HepG2 (cell line): ENCODE results near the gene NSMCE3. TPM values are rescaled to one million over a fixed set of nuclear protein-coding genes. Genes with fewer than 3 reads are reported as not detected.
A peak's percentile ranks its signal among the peaks of the same experiment; 100 is the strongest.

Experiments used
- CEBPB ChIP-seq: IDR thresholded peaks from 2 replicates; pipeline ENCODE4 v1.6.1; 2011; ENCODE audit warnings: low read depth, low read length, improper control_type of control experiment, borderline replicate concordance
- CEBPG ChIP-seq: IDR thresholded peaks from 2 replicates; pipeline ENCODE4 v1.6.1; 2016
- CHD4 ChIP-seq: fragments of 200-600 bp; sonication (generic); IDR thresholded peaks from 2 replicates; pipeline ENCODE4 v1.7.0; 2017; ENCODE audit warnings: mild to moderate bottlenecking, low read length, borderline replicate concordance
- DMAP1 ChIP-seq: IDR thresholded peaks from 2 replicates; pipeline ENCODE4 v1.6.1; 2016
- GZF1 ChIP-seq: sonication (generic); formaldehyde crosslinking; IDR thresholded peaks from 2 replicates; pipeline ENCODE4 v1.5.1; 2020; ENCODE audit warnings: mild to moderate bottlenecking, missing genetic modification reagents
- HOXA5 ChIP-seq: sonication (generic); formaldehyde crosslinking; IDR thresholded peaks from 2 replicates; pipeline ENCODE4 v1.4.0; 2020; ENCODE audit warnings: missing genetic modification reagents
- IKZF4 ChIP-seq: sonication (generic); formaldehyde crosslinking; IDR thresholded peaks from 2 replicates; pipeline ENCODE4 v1.5.1; 2020; ENCODE audit warnings: borderline replicate concordance, mild to moderate bottlenecking, low read depth, missing genetic modification reagents; ENCODE audit errors: not compliant biosample characterization
- JARID2 ChIP-seq: sonication (generic); formaldehyde crosslinking; IDR thresholded peaks from 2 replicates; pipeline ENCODE4 v1.8.1; 2023; ENCODE audit warnings: missing genetic modification reagents, inconsistent platforms; ENCODE audit not compliant: insufficient replicate concordance
- KAT8 ChIP-seq: IDR thresholded peaks from 2 replicates; pipeline ENCODE4 v1.6.1; 2016; ENCODE audit warnings: missing genetic modification reagents, missing compliant biosample characterization
- NFKB2 ChIP-seq: sonication (generic); formaldehyde crosslinking; IDR thresholded peaks from 2 replicates; pipeline ENCODE4 v1.4.0; 2020; ENCODE audit warnings: missing genetic modification reagents, borderline replicate concordance
- NFYC ChIP-seq: IDR thresholded peaks from 2 replicates; pipeline ENCODE4 v1.6.1; 2016; ENCODE audit warnings: missing genetic modification reagents, missing compliant biosample characterization
- TAF1 ChIP-seq: sonication (generic); formaldehyde crosslinking; IDR thresholded peaks from 2 replicates; pipeline ENCODE4 v1.4.0; 2020; ENCODE audit warnings: missing genetic modification reagents
- UBTF ChIP-seq: sonication (generic); formaldehyde crosslinking; IDR thresholded peaks from 2 replicates; pipeline ENCODE4 v1.4.0; 2020; ENCODE audit warnings: mild to moderate bottlenecking, missing genetic modification reagents
- YY1 ChIP-seq: IDR thresholded peaks from 2 replicates; pipeline ENCODE4 v1.6.1; 2011; ENCODE audit warnings: low read length, low read depth, moderate library complexity, mild to moderate bottlenecking; ENCODE audit not compliant: insufficient read depth, insufficient replicate concordance
- ZFP90 ChIP-seq: sonication (generic); formaldehyde crosslinking; IDR thresholded peaks from 2 replicates; pipeline ENCODE4 v1.8.0; 2022; ENCODE audit warnings: missing genetic modification reagents, mild to moderate bottlenecking, inconsistent platforms, borderline replicate concordance
- ZNF136 ChIP-seq: sonication (generic); formaldehyde crosslinking; IDR thresholded peaks from 2 replicates; pipeline ENCODE4 v1.8.1; 2022; ENCODE audit warnings: low read depth, mild to moderate bottlenecking, moderate library complexity, missing genetic modification reagents
- ZNF333 ChIP-seq: sonication (generic); formaldehyde crosslinking; IDR thresholded peaks from 2 replicates; pipeline ENCODE4 v1.4.0; 2020; ENCODE audit warnings: mild to moderate bottlenecking, missing genetic modification reagents, borderline replicate concordance
- ZNF484 ChIP-seq: sonication (generic); formaldehyde crosslinking; IDR thresholded peaks from 2 replicates; pipeline ENCODE4 v1.5.1; 2020; ENCODE audit warnings: mild to moderate bottlenecking, low read depth, missing genetic modification reagents, borderline replicate concordance
- ZNF580 ChIP-seq: IDR thresholded peaks from 2 replicates; pipeline ENCODE4 v1.6.1; 2016; ENCODE audit warnings: low read depth, borderline replicate concordance
- ZNF674 ChIP-seq: sonication (generic); formaldehyde crosslinking; IDR thresholded peaks from 2 replicates; pipeline ENCODE4 v1.5.0; 2020; ENCODE audit warnings: low read depth, mild to moderate bottlenecking, missing genetic modification reagents
- ZNF720 ChIP-seq: sonication (generic); formaldehyde crosslinking; IDR thresholded peaks from 2 replicates; pipeline ENCODE4 v1.4.0; 2020; ENCODE audit warnings: missing genetic modification reagents
- polyA plus RNA-seq, 8 experiments: library from polyadenylated mRNA; depleted of rRNA in 3 of 8; stranded (reverse) in 7 of 8; unstranded in 1 of 8; fragments of >200 nt; fragmentation: Illumina TruSeq in 4 of 8; extraction: Trizol in 4 of 8; gene quantifications; 2 replicates each; pipeline versions ENCODE4 v1.2.1 to v1.2.3, GENCODE V29; 2011 to 2016; ENCODE audit warnings: low read depth in 4 of 8, missing spikeins in 1 of 8, mixed read lengths in 1 of 8; ENCODE audit not compliant: insufficient read depth in 1 of 8
- total RNA-seq, 5 experiments: library from RNA; depleted of rRNA; stranded (reverse); fragments of >200 nt; fragmentation: Illumina TruSeq; extraction: Trizol; gene quantifications; 2 replicates each; pipeline ENCODE4 v1.2.3, GENCODE V29; 2016; ENCODE audit warnings: low read depth in 1 of 5
- TF ChIP-seq, protein P1 (sequence below): sonication (generic); formaldehyde crosslinking; IDR thresholded peaks from 2 replicates; pipeline ENCODE4 v1.5.1; 2020; ENCODE audit warnings: mild to moderate bottlenecking, missing genetic modification reagents, moderate library complexity
- TF ChIP-seq, protein P2 (sequence below): sonication (generic); formaldehyde crosslinking; IDR thresholded peaks from 2 replicates; pipeline ENCODE4 v1.5.1; 2020; ENCODE audit warnings: mild to moderate bottlenecking, missing genetic modification reagents

The NSMCE3 gene
- total and polyA plus RNA-seq, 2 of the 13 experiments (the other 11 are each of a cell fraction or from before 2014, with no cell fraction given), result 3.0 to 3.7 TPM

- TF ChIP-seq IKZF4 (peak; percentile 64), ZNF580 (CRISPR knock-in tag) (no peak), ZNF674 (CRISPR knock-in tag) (no peak), HOXA5 (CRISPR knock-in tag) (0 out of 2 replicates have a peak, but pooled peaks have one; percentile 48), GZF1 (CRISPR knock-in tag) (no peak), UBTF (CRISPR knock-in tag) (peak; percentile 69), TAF1 (peak; percentile 73; the same call in 1 of the 2 replicates), ZNF484 (CRISPR knock-in tag) (no peak), YY1 (peak; percentile 37), JARID2 (no peak), KAT8 (CRISPR knock-in tag) (peak; percentile 79), ZNF720 (no peak), ZNF136 (CRISPR knock-in tag) (peak; percentile 35; the same call in 1 of the 2 replicates), NFYC (no peak), NFKB2 (CRISPR knock-in tag) (peak; percentile 70; the same call in 1 of the 2 replicates), CHD4 (no peak), ZFP90 (0 out of 2 replicates have a peak, but pooled peaks have one; percentile 21), CEBPG (CRISPR knock-in tag) (peak; percentile 72), CEBPB (peak; percentile 72; the same call in 1 of the 2 replicates), DMAP1 (CRISPR knock-in tag) (0 out of 2 replicates have a peak, but pooled peaks have one; percentile 21), ZNF333 (CRISPR knock-in tag) (no peak)
- TF ChIP-seq, protein P1, sequence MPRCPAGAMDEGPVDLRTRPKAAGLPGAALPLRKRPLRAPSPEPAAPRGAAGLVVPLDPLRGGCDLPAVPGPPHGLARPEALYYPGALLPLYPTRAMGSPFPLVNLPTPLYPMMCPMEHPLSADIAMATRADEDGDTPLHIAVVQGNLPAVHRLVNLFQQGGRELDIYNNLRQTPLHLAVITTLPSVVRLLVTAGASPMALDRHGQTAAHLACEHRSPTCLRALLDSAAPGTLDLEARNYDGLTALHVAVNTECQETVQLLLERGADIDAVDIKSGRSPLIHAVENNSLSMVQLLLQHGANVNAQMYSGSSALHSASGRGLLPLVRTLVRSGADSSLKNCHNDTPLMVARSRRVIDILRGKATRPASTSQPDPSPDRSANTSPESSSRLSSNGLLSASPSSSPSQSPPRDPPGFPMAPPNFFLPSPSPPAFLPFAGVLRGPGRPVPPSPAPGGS (CRISPR knock-in tag), result peak; percentile 81
- TF ChIP-seq, protein P2, sequence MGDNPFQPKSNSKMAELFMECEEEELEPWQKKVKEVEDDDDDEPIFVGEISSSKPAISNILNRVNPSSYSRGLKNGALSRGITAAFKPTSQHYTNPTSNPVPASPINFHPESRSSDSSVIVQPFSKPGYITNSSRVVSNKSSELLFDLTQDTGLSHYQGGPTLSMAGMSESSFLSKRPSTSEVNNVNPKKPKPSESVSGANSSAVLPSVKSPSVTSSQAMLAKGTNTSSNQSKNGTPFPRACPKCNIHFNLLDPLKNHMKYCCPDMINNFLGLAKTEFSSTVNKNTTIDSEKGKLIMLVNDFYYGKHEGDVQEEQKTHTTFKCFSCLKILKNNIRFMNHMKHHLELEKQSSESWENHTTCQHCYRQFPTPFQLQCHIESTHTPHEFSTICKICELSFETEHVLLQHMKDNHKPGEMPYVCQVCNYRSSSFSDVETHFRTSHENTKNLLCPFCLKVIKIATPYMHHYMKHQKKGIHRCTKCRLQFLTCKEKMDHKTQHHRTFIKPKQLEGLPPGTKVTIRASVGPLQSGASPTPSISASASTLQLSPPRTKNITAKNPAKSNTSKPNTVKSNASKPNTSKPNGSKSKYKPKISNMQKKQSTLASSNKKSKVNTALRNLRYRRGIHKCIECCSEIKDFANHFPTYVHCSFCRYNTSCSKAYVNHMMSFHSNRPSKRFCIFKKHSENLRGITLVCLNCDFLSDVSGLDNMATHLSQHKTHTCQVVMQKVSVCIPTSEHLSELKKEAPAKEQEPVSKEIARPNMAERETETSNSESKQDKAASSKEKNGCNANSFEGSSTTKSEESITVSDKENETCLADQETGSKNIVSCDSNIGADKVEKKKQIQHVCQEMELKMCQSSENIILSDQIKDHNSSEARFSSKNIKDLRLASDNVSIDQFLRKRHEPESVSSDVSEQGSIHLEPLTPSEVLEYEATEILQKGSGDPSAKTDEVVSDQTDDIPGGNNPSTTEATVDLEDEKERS, result peak; percentile 61; the same call in 1 of the 2 replicates
Measured at GRCh38 chr15:29269485-29270168, at the start of gene NSMCE3 (continued).
